ENCODE measurements around the gene CDK19.

DNA sequence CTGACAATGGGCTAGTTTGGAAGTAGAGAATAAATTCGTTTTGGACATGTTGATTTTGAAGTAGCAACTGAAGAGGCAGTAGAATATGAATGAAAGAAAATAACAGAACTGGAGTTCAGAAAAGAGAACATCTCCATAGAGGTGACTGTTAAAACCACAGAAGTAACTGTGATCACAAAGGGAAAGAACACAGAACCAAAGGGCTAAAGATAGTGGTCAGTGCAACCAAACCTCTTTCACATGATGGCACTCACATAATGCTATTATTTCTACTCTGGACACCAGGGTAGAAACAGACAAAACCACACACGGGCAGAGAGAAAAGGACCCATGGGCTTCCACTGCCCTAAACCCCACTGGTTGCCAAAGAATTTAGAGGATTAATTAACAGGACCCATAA, 58.5 kb downstream of the CDK19 start:
- TF ChIP-seq, protein P1, sequence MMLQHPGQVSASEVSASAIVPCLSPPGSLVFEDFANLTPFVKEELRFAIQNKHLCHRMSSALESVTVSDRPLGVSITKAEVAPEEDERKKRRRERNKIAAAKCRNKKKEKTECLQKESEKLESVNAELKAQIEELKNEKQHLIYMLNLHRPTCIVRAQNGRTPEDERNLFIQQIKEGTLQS (CRISPR knock-in tag; conservative IDR thresholded peaks at IDR 0.05) = no peak
- TF ChIP-seq, protein P2, sequence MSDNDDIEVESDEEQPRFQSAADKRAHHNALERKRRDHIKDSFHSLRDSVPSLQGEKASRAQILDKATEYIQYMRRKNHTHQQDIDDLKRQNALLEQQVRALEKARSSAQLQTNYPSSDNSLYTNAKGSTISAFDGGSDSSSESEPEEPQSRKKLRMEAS (CRISPR knock-in tag; IDR thresholded peaks at IDR 0.05) = no peak

Measured in WTC11 (cell line).